Adrenal gland (tissue), 5 donors: ENCODE results near the gene CPNE4.

Source experiments
- POLR2A ChIP-seq, 2 donors: fragments of 450-650 bp; IDR thresholded peaks; one replicate each; pipeline ENCODE4 v1.6.1; 2017; ENCODE audit warnings: antibody characterized with exemption in 2 of 2, mild to moderate bottlenecking in 2 of 2, moderate library complexity in 1 of 2
- TF ChIP-seq, protein P1 (sequence below), 6 experiments: fragments of 450-650 bp in 4 of 6; fragments of 200-600 bp in 2 of 6; sonication (generic) in 1 of 6; IDR thresholded peaks; 1 replicate in 5 of 6; 2 replicates in 1 of 6; pipeline versions ENCODE4 v1.5.1 to v1.8.0; 2016 to 2021; ENCODE audit warnings: antibody characterized with exemption in 6 of 6, mild to moderate bottlenecking in 2 of 6, moderate library complexity in 1 of 6
- donor health status: DM: no; HTN: no; CAD: no.

DNA sequence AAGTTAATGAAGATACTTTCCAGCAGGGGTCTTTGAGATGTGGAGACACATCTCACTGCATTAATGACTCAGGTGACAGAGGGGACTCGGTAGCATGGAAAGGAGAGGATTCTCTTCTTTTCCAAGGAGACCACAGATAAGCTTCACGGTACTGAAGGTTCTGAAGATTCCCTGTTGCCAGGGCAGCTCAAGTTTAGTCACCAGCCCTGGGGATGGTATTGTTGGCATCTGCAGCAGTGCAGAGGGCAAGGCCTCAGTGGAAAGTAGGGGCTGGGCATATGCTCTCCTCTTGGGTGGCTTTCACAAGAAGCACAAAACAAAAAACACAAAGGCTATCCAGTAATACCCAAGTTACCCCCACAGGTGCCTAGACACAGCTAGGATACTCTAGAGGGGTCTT lies 494.0 kb downstream of the CPNE4 start:
- TF ChIP-seq, protein P1, sequence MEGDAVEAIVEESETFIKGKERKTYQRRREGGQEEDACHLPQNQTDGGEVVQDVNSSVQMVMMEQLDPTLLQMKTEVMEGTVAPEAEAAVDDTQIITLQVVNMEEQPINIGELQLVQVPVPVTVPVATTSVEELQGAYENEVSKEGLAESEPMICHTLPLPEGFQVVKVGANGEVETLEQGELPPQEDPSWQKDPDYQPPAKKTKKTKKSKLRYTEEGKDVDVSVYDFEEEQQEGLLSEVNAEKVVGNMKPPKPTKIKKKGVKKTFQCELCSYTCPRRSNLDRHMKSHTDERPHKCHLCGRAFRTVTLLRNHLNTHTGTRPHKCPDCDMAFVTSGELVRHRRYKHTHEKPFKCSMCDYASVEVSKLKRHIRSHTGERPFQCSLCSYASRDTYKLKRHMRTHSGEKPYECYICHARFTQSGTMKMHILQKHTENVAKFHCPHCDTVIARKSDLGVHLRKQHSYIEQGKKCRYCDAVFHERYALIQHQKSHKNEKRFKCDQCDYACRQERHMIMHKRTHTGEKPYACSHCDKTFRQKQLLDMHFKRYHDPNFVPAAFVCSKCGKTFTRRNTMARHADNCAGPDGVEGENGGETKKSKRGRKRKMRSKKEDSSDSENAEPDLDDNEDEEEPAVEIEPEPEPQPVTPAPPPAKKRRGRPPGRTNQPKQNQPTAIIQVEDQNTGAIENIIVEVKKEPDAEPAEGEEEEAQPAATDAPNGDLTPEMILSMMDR (IDR thresholded peaks at IDR 0.05) = no peak
- no peak for TF ChIP-seq POLR2A (IDR thresholded peaks at IDR 0.05)
